Tibial nerve (tissue), 4 donors: ENCODE data around the gene TTC6. TPM values are rescaled to one million over a fixed set of nuclear protein-coding genes. Genes with fewer than 3 reads are reported as not detected.

Source experiments
- DNase-seq, 2 donors: peaks; one replicate each; pipeline ENCODE4 v3.0.0-alpha.2; 2019; ENCODE audit warnings: low spot score in 2 of 2
- H3K27ac ChIP-seq, 4 donors: fragments of 200-600 bp; sonication (generic) in 3 of 4; one replicate each; pipeline ENCODE4 v1.5.1; 2017 to 2019; ENCODE audit warnings: mild to moderate bottlenecking in 1 of 4
- H3K27me3 ChIP-seq, 2 donors: fragments of 200-600 bp; sonication (generic) in 1 of 2; one replicate each; pipeline versions ENCODE4 v1.5.1 to v1.6.0; 2017 to 2019
- H3K36me3 ChIP-seq, 3 donors: fragments of 200-600 bp; sonication (generic); one replicate each; pipeline ENCODE4 v1.5.1; 2018 to 2019
- H3K4me1 ChIP-seq, 4 donors: fragments of 200-600 bp; sonication (generic) in 3 of 4; one replicate each; pipeline ENCODE4 v1.5.1; 2017 to 2019
- H3K4me3 ChIP-seq, 4 donors: fragments of 200-600 bp; sonication (generic) in 3 of 4; one replicate each; pipeline ENCODE4 v1.5.1; 2017 to 2019; ENCODE audit warnings: mild to moderate bottlenecking in 1 of 4, moderate library complexity in 1 of 4
- H3K9me3 ChIP-seq, 4 donors: fragments of 200-600 bp; sonication (generic) in 3 of 4; one replicate each; pipeline ENCODE4 v1.5.1; 2017 to 2019
- EP300 ChIP-seq, 2 donors: sonication (generic); formaldehyde crosslinking; IDR thresholded peaks; one replicate each; pipeline ENCODE4 v1.6.1; 2017; ENCODE audit warnings: antibody characterized with exemption in 2 of 2, mild to moderate bottlenecking in 1 of 2
- POLR2A ChIP-seq, 2 donors: fragments of 450-650 bp; IDR thresholded peaks; one replicate each; pipeline ENCODE4 v1.6.1; 2017; ENCODE audit warnings: antibody characterized with exemption in 2 of 2, mild to moderate bottlenecking in 2 of 2, moderate library complexity in 2 of 2
- WGBS, 2 donors: methylation state at CpG; one replicate each; pipeline ENCODE4 v1.1.5; 2018; 5-methylcytosine and 5-hydroxymethylcytosine counted together
- total RNA-seq, 4 donors: library from RNA; depleted of rRNA; stranded (reverse); fragments of >200 nt; gene quantifications; one replicate each; pipeline ENCODE4 v1.1.0, GENCODE V29; 2016
- TF ChIP-seq, protein P1 (sequence below), 5 experiments: fragments of 200-600 bp in 3 of 5; fragments of 450-650 bp in 2 of 5; sonication (generic) in 3 of 5; IDR thresholded peaks; one replicate each; pipeline ENCODE4 v1.5.1; 2016 to 2019; ENCODE audit warnings: antibody characterized with exemption in 5 of 5, mild to moderate bottlenecking in 3 of 5, moderate library complexity in 2 of 5

Gene TTC6
- total RNA-seq, 4 donors from 2014 or later: not detected

DNA sequence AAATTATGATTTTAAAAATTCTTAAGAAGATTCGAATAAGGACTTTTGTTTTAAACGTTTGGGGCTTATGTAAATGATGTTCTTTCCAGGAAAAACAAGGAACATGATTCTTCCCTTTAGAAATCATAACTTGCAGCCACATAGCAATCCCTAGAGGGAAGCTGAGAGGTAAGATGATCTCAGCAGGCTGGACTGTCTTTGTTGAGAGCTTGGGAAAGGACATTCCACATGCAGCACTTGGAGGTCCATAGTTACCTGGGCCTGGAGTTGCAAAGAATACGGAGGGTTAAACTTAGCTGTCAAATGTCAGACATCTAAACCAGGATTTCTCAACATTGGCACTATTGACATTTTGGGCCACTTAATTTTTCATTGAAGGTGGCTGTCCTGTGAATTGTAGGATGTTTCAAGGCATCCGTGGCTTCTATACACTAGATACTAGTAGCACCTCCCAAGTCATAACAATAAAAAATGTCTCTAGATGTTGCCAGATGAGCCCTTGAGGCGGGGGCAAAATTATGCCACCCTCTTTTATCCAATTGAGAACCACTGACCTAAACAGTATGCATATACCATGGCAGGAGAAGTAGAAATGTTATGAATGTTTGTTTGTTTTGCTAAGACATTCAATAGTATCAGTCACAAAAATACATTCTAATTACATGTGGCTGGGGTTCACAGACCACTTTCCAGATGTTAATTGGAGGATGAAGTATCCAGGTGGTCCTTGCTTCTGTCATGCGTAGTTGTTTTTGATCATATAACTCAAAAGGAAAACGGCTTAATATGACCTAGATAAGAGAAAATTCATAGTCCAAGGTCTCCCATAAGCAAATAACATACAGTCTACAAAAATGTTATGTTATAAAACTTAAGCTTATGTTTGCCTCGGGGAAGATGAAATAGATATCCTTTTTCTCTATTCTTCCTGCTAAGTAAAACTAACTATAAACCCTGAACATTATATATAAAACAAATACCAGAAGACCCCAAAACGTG, 30.5 kb downstream of the TTC6 start:
- TF ChIP-seq, protein P1, sequence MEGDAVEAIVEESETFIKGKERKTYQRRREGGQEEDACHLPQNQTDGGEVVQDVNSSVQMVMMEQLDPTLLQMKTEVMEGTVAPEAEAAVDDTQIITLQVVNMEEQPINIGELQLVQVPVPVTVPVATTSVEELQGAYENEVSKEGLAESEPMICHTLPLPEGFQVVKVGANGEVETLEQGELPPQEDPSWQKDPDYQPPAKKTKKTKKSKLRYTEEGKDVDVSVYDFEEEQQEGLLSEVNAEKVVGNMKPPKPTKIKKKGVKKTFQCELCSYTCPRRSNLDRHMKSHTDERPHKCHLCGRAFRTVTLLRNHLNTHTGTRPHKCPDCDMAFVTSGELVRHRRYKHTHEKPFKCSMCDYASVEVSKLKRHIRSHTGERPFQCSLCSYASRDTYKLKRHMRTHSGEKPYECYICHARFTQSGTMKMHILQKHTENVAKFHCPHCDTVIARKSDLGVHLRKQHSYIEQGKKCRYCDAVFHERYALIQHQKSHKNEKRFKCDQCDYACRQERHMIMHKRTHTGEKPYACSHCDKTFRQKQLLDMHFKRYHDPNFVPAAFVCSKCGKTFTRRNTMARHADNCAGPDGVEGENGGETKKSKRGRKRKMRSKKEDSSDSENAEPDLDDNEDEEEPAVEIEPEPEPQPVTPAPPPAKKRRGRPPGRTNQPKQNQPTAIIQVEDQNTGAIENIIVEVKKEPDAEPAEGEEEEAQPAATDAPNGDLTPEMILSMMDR (IDR thresholded peaks at IDR 0.05): no peak
- TF ChIP-seq EP300 (IDR thresholded peaks at IDR 0.05) (no peak), POLR2A (IDR thresholded peaks at IDR 0.05) (no peak)
- Histone ChIP-seq H3K27ac (no peak overlapping the region), H3K36me3 (no peaks in the 10 kb centered on the region), H3K27me3 (peaks cover 0 to 26% of the 10 kb centered on the region in 2 donors), H3K4me3 (no peak overlapping the region), H3K4me1 (peaks cover 0 to 9% (median 0%) of the 10 kb centered on the region in 4 donors), H3K9me3 (peaks cover 0 to 24% (median 1%) of the 10 kb centered on the region in 4 donors)
- no peak for DNase-seq
- 62 to 66% methylated on average over 9 of the region's 9 CpGs for whole genome bisulfite sequencing, 2 donors

DNA sequence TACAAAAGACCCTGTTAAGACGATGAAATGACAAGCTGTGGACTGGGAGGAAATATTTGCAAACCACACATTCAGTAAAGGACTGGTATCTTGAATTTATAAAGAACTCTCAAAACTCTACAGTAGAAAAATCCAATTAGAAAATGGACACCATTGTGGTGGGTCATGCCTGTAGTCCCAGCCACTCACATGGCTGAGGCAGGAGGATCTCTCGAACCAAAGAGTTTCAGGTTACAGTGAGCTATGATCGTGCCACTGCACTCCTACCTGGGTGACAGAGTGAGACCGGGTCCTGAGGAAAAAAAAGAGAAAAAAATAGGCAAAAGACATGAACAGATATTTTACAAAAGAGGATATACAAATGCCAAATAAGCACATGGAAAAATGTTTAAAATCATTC, 41.9 kb downstream of the TTC6 start:
- H3K27ac ChIP-seq: no peak overlapping the region
- TF ChIP-seq EP300 (IDR thresholded peaks at IDR 0.05): no peak
- TF ChIP-seq POLR2A (IDR thresholded peaks at IDR 0.05): no peak
- TF ChIP-seq, protein P1 (IDR thresholded peaks at IDR 0.05): no peak
- no peaks in the 10 kb centered on the region for H3K27me3 ChIP-seq
- H3K4me3 ChIP-seq: no peak overlapping the region
- 53 to 73% methylated on average over 4 of the region's 4 CpGs for WGBS, 2 donors
- H3K9me3 ChIP-seq: peaks cover 0 to 14% (median 0%) of the 10 kb centered on the region in 4 donors
- no peaks in the 10 kb centered on the region for H3K36me3 ChIP-seq
- DNase-seq: no peak
- H3K4me1 ChIP-seq: no peaks in the 10 kb centered on the region

DNA sequence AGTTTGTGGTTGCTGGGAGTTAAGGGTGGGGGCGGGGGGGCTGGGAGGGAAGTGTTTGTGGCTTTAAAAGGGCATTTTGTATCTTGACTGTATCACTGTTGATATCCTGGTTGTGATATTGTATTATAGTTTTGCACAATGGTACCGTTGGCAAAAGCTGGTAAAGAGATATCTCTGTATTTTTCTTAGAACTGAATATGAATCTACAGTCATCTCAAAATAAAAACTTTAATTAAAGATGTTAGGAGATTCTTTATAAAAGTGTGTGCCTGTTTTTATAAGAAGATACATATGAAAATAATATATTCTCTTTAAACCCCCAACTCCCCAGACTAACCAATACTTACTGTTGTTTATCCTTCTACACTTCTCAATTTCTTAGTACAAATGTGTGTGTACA, 43.2 kb downstream of the TTC6 start:
- TF ChIP-seq, protein P1 (IDR thresholded peaks at IDR 0.05): no peak
- TF ChIP-seq EP300 (IDR thresholded peaks at IDR 0.05) (no peak), POLR2A (IDR thresholded peaks at IDR 0.05) (no peak)
- H3K27me3 ChIP-seq: no peaks in the 10 kb centered on the region
- no peak overlapping the region for H3K4me3 ChIP-seq
- peaks cover 0 to 3% (median 0%) of the 10 kb centered on the region in 4 donors for H3K9me3 ChIP-seq
- no peaks in the 10 kb centered on the region for H3K36me3 ChIP-seq
- no peak overlapping the region for H3K27ac ChIP-seq
- no peak for DNase-seq
- WGBS, 2 donors: 75 to 86% methylated on average over 2 of the region's 2 CpGs
- H3K4me1 ChIP-seq: no peaks in the 10 kb centered on the region

DNA sequence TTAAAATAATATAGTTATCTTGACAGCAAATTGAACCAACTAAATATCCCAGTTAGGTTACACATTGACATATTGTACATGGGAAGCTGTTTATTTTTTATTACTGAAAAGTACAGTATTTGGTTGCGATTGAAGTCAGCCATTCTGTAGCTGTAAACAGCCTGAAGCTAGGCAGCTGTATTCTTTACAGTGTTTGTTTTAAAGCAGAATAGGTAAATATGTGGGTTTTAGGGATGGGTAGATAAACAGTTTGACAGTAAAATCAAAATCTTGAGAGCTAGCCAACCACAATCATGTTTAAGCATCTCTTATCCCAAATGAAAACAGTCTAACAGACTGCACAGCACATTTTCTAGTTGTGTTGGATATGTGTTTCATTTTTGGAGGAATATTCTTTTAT, 45.7 kb downstream of the TTC6 start:
- Histone ChIP-seq H3K27me3 (no peaks in the 10 kb centered on the region), H3K36me3 (no peaks in the 10 kb centered on the region), H3K27ac (no peak overlapping the region), H3K9me3 (no peaks in the 10 kb centered on the region), H3K4me1 (no peaks in the 10 kb centered on the region), H3K4me3 (no peak overlapping the region)
- WGBS, 2 donors: 71 to 78% methylated on average over 1 of the region's 1 CpG
- TF ChIP-seq, protein P1 (IDR thresholded peaks at IDR 0.05): no peak
- TF ChIP-seq POLR2A (IDR thresholded peaks at IDR 0.05): no peak
- no peak for TF ChIP-seq EP300 (IDR thresholded peaks at IDR 0.05)
- no peak for DNase-seq

DNA sequence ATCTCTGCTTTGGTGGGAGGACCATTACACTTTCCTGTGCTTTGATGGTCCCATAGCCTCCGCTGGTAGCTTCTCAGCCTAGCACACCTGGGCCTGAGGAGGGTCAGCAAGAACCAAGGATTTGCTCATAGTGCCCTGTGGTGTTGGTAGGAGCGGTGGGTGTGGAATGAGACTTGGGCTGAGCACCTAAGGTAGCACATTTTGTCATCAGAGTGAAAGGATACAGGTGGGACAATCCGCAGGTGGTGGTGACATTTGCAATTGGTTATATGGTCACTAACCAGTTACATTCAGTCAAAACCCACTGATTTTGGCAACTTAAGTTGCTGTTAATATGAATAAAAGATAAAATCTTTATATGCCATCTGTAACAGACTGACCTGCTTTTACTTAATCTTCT, 46.7 kb downstream of the TTC6 start:
- H3K36me3 ChIP-seq: no peaks in the 10 kb centered on the region
- H3K27me3 ChIP-seq: no peaks in the 10 kb centered on the region
- 85 to 92% methylated on average over 3 of the region's 3 CpGs for WGBS, 2 donors
- no peaks in the 10 kb centered on the region for H3K4me1 ChIP-seq
- no peak for DNase-seq
- TF ChIP-seq, protein P1 (IDR thresholded peaks at IDR 0.05): no peak
- TF ChIP-seq EP300 (IDR thresholded peaks at IDR 0.05) (no peak), POLR2A (IDR thresholded peaks at IDR 0.05) (no peak)
- H3K4me3 ChIP-seq: no peak overlapping the region
- no peaks in the 10 kb centered on the region for H3K9me3 ChIP-seq
- no peak overlapping the region for H3K27ac ChIP-seq
